HG02610 (cell line): Measurements from ENCODE around the gene CMIP.

ENCODE experiments used
- ATAC-seq: cut with Tn5 transposase; IDR thresholded peaks from one replicate; pipeline ENCODE4 v1.9.1; 2021; ENCODE audit warnings: mild to moderate bottlenecking, moderate library complexity; ENCODE audit not compliant: unreplicated experiment

The CMIP gene

GRCh38 chr16:81647527-81647926, 202.9 kb downstream of the CMIP start:
- ATAC-seq: no peak

GRCh38 chr16:81649561-81650184, 205.1 kb downstream of the CMIP start:
- no peak for ATAC-seq

DNA sequence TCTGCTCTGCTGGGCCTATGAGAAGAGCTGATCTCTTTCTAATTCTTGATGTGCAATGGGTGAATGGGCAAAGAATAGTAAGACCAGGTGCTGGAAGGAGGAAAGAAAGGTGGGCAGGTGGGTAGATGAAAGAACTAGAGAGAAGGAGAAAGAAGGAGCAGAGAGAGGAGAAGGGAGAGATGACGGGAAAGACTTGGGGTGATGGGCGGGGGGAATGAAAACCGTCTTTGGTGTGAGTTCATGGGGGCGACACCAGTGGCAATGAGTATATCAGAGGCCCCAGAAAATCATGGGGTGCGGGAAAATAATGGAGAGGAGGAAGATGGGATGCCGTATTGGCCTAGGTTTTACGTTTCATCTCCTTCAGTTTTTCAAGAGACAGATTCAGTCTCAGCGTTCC, 205.7 kb downstream of the CMIP start:
- no peak for ATAC-seq

- ATAC-seq: no peak
Measured at GRCh38 chr16:81650982-81651562, 206.5 kb downstream of the CMIP start.

DNA sequence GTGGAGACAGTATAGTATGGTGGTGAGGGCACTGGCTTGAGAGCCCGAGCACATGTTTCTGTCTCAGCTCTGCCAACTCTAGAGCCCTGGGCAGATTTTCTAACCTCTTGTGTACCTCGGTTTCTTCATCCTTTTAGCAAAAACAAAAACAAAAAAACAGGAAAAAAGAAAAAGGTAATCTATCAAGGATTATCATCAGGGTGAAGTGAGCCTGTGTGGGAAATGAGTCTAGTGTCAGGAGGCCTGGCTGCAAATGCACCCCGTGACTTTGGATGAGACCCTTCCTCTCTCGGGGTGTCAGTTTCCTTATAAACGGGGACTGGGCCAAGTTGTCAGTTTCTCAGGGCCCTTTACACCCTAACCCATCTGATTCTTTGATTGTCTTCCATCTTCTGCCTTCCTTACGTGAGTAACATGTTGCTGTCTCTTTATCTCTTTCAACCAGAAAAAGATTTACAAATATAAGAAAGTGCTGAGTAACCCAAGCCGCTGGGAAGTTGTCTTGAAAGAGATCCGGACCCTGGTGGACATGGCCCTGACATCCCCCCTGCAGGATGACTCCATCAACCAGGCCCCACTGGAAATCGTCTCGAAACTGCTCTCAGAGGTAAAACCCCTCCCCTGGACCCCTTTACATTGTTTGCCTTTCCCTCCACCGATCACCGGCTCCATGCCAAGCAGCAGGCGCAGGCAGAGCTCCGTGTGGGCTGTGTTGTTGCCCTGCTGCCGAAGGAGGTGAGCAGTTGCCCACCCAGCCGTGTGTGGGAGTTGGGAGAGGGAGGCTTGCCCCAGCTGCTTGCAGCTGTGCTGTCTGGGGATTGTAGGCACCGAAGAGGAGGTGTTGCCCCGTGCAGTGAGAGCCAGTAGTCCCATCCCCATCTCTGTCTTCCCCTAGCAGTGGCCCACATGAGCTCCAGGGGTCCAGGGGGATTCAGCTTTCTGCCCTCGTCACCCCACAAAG, 207.4 kb downstream of the CMIP start:
- no peak for ATAC-seq

GRCh38 chr16:81652798-81653505, 208.3 kb downstream of the CMIP start:
- ATAC-seq: no peak

DNA sequence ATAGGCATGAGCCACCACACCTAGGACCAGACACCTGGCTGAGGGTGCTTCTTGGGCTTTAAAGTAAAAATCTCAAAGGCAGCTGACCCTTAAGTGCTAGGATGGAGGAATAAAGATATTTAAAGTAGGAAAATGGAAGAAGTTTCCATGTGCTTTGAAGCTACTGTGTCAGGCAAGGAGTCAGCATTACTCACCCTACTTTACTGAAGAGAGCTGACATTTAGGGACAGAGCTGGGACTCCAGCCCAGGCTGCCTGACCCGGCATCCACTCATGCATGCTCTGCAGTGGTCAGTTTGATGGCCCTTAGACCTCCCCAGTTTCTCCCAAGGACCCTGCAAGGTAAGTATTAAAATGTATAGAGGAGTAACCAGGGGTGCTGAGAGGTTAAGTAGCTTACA, 209.7 kb downstream of the CMIP start:
- ATAC-seq: no peak

DNA sequence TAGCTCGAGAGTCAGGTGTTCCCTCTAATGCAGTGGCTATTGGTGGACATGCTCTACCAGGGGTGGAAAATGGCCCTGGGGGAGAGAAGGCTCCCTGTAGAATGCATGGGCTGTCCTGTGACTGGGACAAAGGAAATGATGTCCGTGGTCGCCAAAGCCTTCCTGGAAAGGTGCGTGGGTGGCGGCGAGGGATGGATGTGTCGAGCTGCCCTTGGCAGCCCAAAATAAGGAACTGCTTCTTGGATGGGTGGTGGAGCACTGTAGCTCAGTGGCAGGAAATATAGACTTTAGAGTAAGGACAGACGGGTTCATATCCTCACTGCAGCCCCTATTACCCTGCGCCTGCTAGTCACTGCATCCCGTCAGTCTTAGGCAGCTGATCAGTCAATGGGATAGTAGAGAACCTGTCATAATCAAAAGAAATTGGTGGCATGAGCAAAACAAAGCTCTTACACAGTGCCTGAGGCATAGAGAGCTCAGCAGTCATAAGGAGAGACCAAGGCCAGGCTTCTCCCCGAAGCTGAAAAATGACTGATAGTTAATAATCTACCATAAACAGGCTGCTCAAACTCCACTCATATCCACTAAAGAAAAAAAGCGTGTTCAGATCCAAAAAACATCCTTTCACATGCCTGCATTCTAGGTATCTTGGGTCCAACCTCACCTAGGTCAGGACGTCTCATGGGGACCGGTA, 211.0 kb downstream of the CMIP start:
- ATAC-seq: no peak

GRCh38 chr16:81657224-81657623, 212.6 kb downstream of the CMIP start:
- no peak for ATAC-seq

DNA sequence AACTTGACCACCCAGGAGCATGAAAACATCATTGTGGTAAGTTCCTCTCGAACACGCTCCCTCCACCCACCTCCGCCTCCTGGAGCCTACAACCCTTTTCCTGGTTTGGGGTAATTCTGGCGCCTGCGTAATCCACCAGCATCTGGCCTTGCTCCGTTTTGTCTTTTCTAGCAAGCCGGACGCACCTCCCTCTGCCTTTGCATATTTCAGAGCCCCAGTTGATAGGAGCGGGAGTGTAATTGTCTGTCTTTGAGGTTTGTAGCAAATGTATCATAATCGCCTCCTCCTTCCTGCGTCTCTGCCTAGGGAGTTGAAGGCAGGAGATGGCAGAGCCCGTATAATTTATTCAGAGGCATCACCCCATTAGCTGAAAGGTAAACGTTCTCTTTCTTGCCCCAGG, 213.2 kb downstream of the CMIP start:
- ATAC-seq: no peak

- ATAC-seq: no peak
Measured at GRCh38 chr16:81658373-81658772, 213.8 kb downstream of the CMIP start.

DNA sequence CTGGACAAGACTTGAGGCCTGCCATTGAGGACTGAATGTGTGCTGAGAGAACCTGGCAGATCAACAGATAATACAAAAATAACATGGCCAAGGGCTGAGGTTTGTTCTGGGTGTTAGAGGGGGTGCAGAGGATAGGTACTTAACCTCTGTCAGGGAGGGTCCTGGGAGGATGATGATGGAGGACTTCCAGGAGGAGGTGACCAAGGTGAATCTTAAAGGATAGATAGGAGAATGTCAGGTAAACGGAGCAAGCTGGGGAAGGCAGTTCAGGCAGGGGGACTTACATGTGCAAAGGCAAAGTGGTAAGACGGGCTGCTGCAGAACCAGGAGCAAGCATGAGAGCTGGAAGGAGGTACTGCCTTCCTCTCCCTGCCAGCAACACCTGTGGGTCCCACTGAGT, 214.6 kb downstream of the CMIP start:
- ATAC-seq: no peak

DNA sequence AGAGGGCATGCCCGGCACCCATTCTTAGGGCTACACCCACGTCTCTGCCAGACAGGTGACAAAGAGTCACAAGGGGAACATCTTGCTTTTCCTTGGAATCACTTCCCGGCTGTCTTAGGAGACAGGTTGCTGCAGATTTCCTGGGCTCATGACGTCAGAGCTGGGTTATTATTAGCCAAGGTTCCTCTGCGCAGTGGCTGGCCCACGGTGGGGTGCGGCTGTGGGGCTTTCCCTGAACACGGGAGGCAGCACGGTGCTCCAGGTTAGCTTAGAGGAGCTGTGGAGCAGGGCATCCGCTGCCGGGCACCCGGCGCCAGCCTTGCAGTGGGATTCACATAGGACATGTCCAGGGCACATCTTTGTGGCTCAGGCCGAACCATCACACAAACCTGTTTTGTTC, 216.5 kb downstream of the CMIP start:
- no peak for ATAC-seq

- ATAC-seq: no peak
Measured at GRCh38 chr16:81664153-81664552, 219.5 kb downstream of the CMIP start.

- ATAC-seq: no peak
Measured at GRCh38 chr16:81665588-81665987, 221.0 kb downstream of the CMIP start.

- no peak for ATAC-seq
Measured at GRCh38 chr16:81666113-81666512, 221.5 kb downstream of the CMIP start.

DNA sequence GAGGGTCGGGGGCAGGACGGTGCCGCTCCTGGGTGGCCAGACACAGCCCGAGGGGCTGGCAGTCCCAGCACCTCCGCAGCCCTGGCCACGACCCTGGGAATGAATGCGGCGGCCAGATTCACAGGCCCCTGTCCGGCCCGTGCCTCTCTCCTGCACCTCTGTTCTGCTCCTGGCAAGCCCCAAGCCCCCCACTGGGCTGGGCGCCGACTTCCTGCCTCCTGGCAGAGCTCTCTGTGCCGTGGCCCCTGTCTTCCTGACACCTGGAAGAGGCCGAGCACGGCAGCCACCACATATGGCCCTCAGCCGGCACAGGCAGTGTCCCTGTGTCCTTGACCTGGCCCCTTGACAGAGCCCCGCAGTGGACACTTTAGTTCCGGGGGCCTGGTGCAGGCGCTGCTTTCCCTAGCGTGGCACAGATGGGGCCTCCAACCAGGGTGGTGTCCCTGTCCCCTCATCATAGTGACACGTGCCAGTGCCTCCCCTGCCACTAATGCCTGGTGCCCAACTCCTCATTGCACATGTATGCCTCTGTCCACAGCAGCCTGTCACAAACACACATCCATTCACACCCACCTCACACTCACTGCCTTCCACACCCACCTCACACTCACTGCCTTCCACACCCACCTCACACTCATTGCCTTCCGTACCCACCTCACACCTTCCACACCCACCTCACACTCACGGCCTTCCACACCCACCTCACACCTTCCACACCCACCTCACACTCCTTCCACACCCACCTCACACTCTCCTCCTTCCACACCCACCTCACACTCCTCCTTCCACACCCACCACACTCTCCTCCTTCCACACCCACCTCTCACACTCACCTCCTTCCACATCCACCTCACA, 223.9 kb downstream of the CMIP start:
- no peak for ATAC-seq

DNA sequence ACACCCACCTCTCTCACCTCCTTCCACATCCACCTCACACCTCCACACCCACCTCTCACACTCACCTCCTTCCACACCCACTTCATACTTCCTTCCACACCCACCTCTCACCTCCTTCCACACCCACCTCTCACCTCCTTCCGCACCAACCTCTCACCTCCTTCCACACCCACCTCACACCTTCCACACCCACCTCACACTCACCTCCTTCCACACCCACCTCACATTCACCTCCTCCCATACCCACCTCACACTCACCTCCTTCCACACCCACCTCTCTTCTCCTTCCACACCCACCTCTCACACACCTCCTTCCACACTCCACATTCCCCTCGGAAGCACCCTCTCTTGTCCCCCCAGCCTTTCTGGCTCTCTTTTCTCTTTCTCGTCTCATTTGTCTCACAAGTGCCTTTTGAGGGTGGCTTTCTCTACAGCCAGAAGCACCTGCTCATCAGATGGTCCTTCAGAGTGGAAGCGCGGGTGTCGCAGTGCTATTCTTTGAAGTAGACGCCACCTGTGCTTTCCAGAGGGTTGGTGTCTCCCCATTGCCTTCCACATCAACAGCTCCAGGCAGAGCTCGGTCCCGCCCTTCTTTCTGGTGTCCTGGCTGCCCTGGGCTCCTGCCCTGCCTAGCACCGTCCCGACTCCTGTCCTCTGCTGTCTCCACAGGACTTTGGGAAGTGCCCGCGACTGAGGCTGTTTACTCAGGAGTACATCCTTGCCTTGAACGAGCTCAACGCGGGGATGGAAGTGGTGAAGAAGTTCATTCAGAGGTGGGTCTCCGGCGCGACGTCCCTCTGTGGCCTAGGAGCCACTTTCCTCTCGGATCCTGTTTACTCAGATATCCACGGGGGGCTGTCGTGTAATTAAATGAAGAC, 225.1 kb downstream of the CMIP start:
- ATAC-seq: no peak
